HG03565 (cell line): ENCODE results near the gene HERC3.
"Not testable (repeated sequence)": the region's sequence is repeated elsewhere in the genome, so short reads cannot be mapped to it uniquely, and the experiment has no call there.

Experiments used
- ATAC-seq: cut with Tn5 transposase; IDR thresholded peaks from one replicate; pipeline ENCODE4 v1.9.1; 2021; ENCODE audit warnings: mild to moderate bottlenecking, moderate library complexity; ENCODE audit not compliant: unreplicated experiment

The HERC3 gene

GRCh38 chr4:88606832-88607231, 14.6 kb downstream of the HERC3 start:
- no peak for ATAC-seq

- no peak for ATAC-seq
These were observed 17.1 kb downstream of the HERC3 start for GRCh38 chr4:88609387-88609786.

GRCh38 chr4:88609794-88610193, 17.5 kb downstream of the HERC3 start:
- not testable (repeated sequence) for ATAC-seq

- ATAC-seq: no peak
These were observed 18.5 kb downstream of the HERC3 start for GRCh38 chr4:88610771-88611170.

- no peak for ATAC-seq
These were observed 21.2 kb downstream of the HERC3 start for GRCh38 chr4:88613417-88613875.

GRCh38 chr4:88614058-88614457, 21.8 kb downstream of the HERC3 start:
- ATAC-seq: no peak

- no peak for ATAC-seq
These were observed 24.2 kb downstream of the HERC3 start for GRCh38 chr4:88616275-88617150.

- ATAC-seq: no peak
These were observed 26.7 kb downstream of the HERC3 start for GRCh38 chr4:88618782-88619485.

- ATAC-seq: no peak
These were observed 27.7 kb downstream of the HERC3 start for GRCh38 chr4:88619971-88620370.

- ATAC-seq: no peak
These were observed 29.6 kb downstream of the HERC3 start for GRCh38 chr4:88621763-88622327.

- ATAC-seq: no peak
These were observed 30.8 kb downstream of the HERC3 start for GRCh38 chr4:88623097-88623496.

GRCh38 chr4:88628746-88629145, 36.5 kb downstream of the HERC3 start:
- no peak for ATAC-seq

- no peak for ATAC-seq
These were observed 37.5 kb downstream of the HERC3 start for GRCh38 chr4:88629826-88630225.

GRCh38 chr4:88630756-88631155, 38.5 kb downstream of the HERC3 start:
- no peak for ATAC-seq

GRCh38 chr4:88643932-88644331, 51.7 kb downstream of the HERC3 start:
- no peak for ATAC-seq

GRCh38 chr4:88645994-88646393, 53.7 kb downstream of the HERC3 start:
- ATAC-seq: no peak

GRCh38 chr4:88646528-88647280, 54.4 kb downstream of the HERC3 start:
- no peak for ATAC-seq

- ATAC-seq: no peak
These were observed 57.4 kb downstream of the HERC3 start for GRCh38 chr4:88649716-88650115.

- ATAC-seq: no peak
These were observed 61.2 kb downstream of the HERC3 start for GRCh38 chr4:88653371-88653946.

- ATAC-seq: no peak
These were observed 62.9 kb downstream of the HERC3 start for GRCh38 chr4:88655226-88655625.
